GM19193 (cell line): ENCODE data around the gene CCDC12.

Source experiments
- POLR2A ChIP-seq: IDR thresholded peaks from 4 replicates; pipeline ENCODE4 v1.6.1; 2011; ENCODE audit not compliant: insufficient read depth, insufficient read length; ENCODE audit errors: extremely low read depth

Gene CCDC12

DNA sequence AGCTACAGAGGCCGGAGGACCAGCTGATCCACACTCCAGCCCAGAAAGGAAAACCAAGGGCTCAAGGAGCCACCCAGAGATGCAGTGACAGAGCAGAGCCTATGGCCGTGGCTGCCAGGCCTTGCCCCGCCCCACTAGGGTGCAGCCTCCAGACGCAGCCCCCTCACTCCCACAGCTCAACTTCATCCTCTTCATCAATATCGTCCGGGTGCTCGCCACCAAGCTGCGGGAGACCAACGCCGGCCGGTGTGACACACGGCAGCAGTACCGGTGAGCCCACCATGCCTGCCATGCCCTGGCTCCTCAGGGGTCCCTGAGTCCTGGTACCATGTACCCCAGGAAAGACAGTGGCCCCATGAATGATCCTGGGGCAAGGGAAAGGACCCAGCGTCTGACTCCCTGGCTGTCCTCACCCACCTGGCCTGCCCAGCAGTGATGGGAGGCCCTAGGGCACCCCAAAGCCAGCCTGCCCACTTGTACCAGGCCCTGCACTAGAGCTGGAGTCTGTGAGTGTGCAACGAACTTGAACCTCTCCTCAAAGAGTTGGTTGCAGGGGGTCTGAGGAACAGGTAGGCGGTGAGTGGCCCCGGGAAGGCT is 74.9 kb downstream of the CCDC12 start:
- no peak for TF ChIP-seq POLR2A

DNA sequence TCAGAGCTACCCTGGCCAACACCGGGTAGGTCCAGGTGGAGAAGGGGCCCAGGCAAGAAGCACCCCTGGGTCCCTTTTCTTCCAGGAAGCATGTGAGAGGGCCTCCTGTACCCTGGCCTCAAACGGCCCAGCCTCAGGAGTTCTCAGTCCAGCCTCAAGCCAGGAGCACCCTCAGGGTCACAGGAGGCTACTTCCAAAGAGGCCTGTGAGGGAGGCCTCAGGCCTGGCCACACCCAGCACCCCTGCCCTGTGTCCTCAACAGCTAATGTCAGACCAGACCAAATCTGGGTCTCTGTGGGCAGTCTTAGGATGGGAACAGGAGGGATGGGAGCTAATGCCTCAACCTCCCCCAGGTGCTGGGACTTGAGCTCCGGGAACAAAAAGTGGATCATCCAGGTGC is 75.5 kb downstream of the CCDC12 start:
- no peak for TF ChIP-seq POLR2A

DNA sequence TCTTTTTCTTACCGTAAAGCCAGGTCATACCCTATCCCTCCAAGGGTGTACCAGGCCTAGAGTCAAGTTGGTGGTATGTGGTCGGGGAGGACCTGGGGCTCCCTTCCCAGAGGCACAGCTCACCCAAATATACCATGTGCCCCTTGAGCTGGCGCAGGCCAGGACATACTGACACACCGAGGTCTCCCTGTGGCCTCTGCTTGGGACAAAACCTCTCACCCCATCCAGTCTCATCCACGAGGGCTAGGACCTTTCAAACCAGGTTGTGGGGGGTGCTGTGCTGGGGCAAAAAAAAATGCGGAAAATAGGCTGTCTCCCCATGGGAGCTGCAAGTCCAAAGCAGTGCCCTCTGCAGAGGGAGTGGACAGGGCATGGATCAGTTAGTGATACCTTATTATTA is 76.2 kb downstream of the CCDC12 start:
- no peak for TF ChIP-seq POLR2A

DNA sequence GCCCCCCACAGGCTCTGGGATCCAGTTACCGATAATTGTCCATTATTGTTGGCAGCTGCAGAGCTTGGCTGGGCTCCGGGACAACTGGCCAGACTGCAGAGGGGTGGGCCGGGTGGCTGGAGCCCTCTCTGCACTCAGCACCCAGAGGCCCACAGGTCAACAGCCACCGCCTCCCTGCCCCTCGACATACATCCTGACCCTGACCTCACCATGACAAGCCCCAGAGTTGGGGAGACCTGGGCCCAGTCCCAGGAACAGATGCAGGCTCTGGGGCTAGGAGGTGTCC is 76.6 kb downstream of the CCDC12 start:
- TF ChIP-seq POLR2A: no peak

DNA sequence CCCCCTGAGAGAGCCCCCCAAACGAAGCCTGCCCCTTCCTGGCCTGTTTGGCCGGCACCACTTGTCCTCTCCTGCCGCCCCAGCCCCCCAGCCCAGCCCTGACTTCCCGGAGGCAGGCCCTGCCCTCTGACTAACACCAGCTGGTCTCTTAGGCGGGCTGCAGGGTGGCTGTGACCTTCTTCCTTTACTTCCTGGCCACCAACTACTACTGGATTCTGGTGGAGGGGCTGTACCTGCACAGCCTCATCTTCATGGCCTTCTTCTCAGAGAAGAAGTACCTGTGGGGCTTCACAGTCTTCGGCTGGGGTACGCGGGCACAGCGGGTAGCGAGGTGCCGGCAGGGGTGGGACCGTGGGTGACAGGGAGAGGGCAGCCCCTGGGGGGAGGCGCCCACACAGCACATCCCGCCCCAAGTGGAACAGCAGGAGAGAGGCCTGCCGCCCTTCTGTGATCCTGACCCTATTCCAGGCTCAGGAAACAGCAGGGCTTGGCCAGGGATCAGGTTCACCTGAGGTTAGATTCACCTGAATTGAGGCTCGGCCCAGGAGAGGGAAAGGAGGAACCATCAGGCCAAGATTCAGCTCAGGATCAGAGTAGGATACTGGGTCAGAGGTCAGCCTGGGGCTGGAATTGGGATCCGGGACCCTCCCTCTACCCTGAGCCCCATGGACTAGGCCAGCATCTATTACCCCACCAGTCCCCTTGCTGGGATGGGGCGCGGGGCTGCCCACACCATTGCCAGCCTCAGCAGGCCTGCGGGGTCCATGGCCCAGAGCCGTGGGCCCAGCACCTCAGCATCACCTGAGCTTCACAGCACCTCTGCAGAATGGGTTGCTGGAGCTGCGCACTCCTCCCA is 77.2 kb downstream of the CCDC12 start:
- TF ChIP-seq POLR2A: no peak

DNA sequence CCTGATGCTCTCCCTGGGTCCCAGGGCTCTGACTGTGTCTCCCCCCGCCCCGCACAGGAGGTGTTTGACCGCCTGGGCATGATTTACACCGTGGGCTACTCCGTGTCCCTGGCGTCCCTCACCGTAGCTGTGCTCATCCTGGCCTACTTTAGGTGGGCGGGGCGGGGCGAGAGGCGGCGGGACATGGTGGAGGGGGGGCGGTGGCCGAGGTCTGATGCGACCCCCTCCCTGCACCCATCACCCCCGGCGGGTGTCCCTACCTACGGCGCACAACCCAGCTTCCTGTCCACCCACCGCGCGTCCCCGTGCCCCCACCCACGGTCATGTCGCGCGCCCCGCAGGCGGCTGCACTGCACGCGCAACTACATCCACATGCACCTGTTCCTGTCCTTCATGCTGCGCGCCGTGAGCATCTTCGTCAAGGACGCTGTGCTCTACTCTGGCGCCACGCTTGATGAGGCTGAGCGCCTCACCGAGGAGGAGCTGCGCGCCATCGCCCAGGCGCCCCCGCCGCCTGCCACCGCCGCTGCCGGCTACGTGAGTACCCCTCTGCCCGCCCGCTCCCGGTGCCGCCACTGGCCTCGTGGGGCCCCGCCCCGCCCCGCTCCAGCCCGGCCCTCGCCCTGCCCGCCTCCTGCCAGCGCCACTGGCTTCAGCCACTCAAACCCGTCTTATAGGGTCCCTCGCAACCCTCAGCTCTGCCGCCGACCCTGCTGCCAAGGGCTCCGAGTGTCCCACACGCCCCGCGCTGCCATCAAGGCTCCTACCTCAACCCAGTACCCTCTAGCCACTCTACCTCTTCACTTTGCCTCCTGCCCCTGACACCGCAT is 78.0 kb downstream of the CCDC12 start:
- no peak for TF ChIP-seq POLR2A

DNA sequence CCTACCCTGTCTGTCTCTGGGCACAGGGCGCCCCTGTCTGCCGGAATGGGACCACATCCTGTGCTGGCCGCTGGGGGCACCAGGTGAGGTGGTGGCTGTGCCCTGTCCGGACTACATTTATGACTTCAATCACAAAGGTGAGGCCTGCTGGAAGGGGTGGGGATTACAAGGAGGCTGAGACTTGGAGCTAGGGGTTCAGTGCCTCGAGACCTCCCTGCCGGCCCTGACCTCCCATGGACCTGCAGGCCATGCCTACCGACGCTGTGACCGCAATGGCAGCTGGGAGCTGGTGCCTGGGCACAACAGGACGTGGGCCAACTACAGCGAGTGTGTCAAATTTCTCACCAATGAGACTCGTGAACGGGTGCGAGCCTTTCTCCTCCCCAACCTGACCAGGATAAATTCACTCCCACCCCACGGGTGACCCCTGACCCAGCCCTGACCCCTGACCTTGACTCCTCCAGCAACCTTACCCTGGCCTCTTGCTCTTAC is 78.7 kb downstream of the CCDC12 start:
- TF ChIP-seq POLR2A: no peak

DNA sequence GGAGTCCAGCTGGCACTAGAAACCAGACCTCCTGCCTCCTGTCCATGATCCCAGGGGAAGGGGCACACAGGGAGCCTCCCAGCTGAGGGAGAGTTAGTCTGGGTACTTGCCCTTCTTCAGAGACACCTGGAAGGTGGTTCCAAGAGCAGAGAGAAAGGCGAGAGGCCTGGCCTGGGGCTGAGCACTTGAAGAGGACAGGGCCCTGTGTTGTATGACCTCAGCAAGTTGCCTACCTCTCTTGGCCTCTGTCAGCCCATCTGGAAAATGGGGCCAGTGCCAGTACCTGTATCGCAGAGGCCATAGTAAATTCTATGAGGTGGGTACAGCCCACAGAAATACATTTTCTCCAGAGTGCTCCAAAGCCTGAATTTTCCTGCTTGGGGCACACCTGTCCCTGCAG is 79.5 kb downstream of the CCDC12 start:
- no peak for TF ChIP-seq POLR2A

DNA sequence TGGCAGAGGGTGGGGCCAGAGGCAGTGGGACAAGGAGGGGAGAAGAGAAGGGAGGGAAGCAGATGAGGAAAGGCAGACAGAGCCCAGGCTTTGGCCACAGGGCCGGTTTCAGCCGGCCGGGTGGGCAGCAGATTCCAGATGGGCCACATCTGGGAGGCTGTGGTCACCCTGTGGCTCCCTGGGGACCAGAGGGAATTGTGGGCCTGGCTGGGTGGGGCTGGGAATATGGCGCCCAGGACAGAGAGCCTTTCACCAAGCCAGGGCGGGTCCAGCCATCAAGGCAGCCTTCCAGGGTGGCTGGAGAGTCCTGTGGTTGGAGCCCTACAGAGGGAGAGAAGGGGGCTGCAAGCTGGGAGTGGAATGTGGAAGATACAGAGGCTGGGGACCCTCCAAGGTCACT is 80.2 kb downstream of the CCDC12 start:
- no peak for TF ChIP-seq POLR2A

DNA sequence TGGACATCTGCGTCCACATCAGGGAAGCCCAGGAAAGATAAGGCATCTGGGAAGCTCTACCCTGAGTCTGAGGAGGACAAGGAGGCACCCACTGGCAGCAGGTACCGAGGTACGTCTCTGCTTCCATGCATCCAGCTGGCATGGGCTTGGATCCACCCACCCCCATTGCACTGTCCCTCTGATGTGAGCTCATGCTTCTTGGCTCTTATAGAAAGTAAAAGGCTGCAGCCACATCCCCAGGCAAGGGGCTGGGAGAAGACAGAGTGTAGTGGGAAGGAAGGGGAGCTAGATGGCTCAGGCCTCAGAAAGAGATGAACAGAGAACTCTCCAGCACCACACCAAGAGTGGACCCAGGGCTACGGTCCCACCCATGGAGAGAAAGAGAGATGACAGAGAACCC is 80.8 kb downstream of the CCDC12 start:
- no peak for TF ChIP-seq POLR2A

DNA sequence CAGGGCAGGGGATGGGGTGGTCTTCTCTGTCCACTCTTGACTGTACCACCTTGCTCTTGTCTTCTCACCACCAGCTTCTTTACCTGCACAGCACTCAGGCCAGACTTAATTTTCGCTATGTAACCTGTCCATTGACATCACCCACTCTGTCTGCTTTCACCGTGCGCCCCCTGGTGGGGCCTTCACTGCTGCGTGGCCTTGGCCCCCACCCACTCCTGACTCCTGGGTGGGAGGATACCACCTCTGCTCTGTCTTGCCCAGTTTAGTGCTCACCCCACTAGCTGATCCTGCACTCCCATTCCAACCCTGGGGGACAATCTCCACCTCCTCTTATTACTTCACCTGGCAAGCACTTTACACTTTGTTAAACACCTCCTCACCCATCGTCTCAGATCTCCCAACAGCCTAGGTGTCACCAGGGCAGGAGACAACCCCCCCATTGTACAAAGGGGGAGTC is 81.3 kb downstream of the CCDC12 start:
- TF ChIP-seq POLR2A: no peak

DNA sequence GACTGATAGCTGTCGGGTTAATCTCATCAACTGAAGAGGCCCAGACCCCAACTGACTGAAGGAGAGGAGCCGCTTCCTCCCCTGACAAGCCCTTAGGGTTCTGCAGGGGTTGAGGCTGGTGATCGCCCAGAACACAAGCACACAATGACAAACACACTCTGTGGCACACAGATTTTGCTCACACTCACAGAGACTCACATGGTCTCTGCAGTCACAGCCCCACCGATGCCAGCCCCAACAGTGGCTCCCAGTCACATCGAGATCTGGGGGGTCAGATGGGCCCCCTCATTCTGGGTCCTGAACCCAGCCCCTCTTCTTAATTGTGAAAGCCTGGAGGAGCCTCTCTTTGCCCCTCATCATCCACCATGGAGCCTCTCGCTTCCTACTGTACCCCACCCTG is 82.3 kb downstream of the CCDC12 start:
- TF ChIP-seq POLR2A: no peak

DNA sequence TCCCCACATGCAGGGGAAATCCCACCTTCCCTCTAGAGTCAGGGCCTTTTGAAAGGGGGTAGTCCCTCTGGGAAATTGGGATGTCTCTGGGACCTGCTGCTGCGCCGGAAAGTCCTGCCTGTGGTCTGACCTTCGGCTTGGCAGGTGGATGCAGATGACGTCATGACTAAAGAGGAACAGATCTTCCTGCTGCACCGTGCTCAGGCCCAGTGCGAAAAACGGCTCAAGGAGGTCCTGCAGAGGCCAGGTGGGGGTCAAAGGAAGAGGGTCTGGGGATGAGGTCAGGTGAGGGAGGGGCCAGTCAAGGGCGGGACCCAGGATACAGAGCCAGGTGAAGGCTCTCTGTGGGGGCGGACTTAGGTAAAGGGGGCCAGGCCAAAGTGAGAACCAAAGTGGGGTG is 82.8 kb downstream of the CCDC12 start:
- no peak for TF ChIP-seq POLR2A

DNA sequence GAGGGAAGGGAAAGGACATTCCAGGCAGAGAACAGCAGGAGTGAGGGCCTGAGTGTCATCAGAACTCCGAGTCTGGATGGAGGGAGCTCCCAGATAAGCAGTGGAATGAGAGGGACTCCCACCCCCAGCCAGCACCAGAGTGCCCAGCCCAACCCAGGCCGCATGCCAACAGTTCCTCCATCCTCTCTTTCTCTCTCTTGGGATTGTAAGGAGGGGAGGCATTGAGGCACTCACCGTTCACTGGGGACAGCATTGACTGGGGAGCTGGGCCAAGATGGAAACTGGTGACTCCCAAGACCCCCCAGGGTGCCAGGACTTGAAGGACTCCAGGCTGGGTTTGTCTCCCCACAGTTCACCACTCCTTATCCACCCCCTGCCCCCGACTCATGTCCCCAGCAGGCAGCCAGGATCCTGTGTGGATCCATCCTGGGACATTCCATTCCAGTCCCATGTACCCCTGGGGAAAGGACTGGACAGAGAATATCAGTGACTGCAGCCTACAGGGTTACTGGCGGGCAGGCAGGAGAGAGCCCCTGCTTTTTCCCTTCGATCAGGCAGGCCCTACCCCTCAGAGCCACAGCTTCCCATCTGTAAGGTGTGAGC is 83.3 kb downstream of the CCDC12 start:
- no peak for TF ChIP-seq POLR2A
